ENCODE data around the gene HS3ST3B1. TPM values are rescaled to one million over a fixed set of nuclear protein-coding genes. Genes with fewer than 3 reads are reported as not detected.

The HS3ST3B1 gene
- 1 to 10 TPM; 4.9 to 5.1 TPM for total RNA-seq

GRCh38 chr17:14300575-14301278 is at the start of gene HS3ST3B1:
Gene HS3ST3B1 (plus strand): TSS chr17:14301081. CDS start chr17:14301519, 438 bp downstream.
- ChIA-PET CTCF (interaction anchor here (0.7 to 3.0 kb wide), 17 partner anchors 18 to 484 kb away, joined by 3 to 14 read pairs (median 4); no protein-coding TSS in a partner anchor), POLR2A (interaction anchor here (0.6 to 2.4 kb wide), 16 partner anchors 9 to 339 kb away, joined by 3 to 20 read pairs (median 4); partner anchors contain the start of gene COX10)
- no peak for TF ChIP-seq CTCF (IDR thresholded peaks at IDR 0.05)
- Mint-ChIP-seq H3K27ac (peak within 1 kb of the TSS; percentile 92), H3K9me3 (no peaks in the 10 kb centered on the region), H3K36me3 (ENCODE audit: low read depth) (peaks cover 4% of the 10 kb centered on the region), H3K4me1 (ENCODE audit: low read depth) (peaks cover 51% of the 10 kb centered on the region), H3K27me3 (peaks cover 28% of the 10 kb centered on the region), H3K4me3 (peak within 1 kb of the TSS; percentile 92)
- DNase-seq (peak; percentile 100), ATAC-seq (peak; percentile 90)
- intact Hi-C loops (cut with micrococcal nuclease): loop anchor here (2.0 to 5.0 kb wide), 4 partner anchors 37 to 703 kb away; partner anchors contain the start of gene COX10

- H3K4me3 Mint-ChIP-seq: no peak overlapping the region
- TF ChIP-seq CTCF (IDR thresholded peaks at IDR 0.05): no peak
- no peaks in the 10 kb centered on the region for H3K4me1 Mint-ChIP-seq (ENCODE audit: low read depth)
- DNase-seq: no peak
- H3K27me3 Mint-ChIP-seq: no peaks in the 10 kb centered on the region
- CTCF ChIA-PET: no interaction called here
- no peak overlapping the region for H3K27ac Mint-ChIP-seq
- no peak for ATAC-seq
- no peaks in the 10 kb centered on the region for H3K36me3 Mint-ChIP-seq (ENCODE audit: low read depth)
- H3K9me3 Mint-ChIP-seq: no peaks in the 10 kb centered on the region
- POLR2A ChIA-PET: no interaction called here
- intact Hi-C loops (cut with micrococcal nuclease): no loop called here
These were observed 39.5 kb upstream of the HS3ST3B1 start for GRCh38 chr17:14261406-14261805.

GRCh38 chr17:14268264-14268663 is 32.6 kb upstream of the HS3ST3B1 start:
- ATAC-seq (no peak), DNase-seq (peak; percentile 17)
- Mint-ChIP-seq H3K4me1 (ENCODE audit: low read depth) (no peaks in the 10 kb centered on the region), H3K27me3 (no peaks in the 10 kb centered on the region), H3K36me3 (ENCODE audit: low read depth) (no peaks in the 10 kb centered on the region), H3K9me3 (peaks cover 4% of the 10 kb centered on the region), H3K27ac (no peak overlapping the region), H3K4me3 (no peak overlapping the region)
- ChIA-PET POLR2A (no interaction called here), CTCF (no interaction called here)
- no peak for TF ChIP-seq CTCF (IDR thresholded peaks at IDR 0.05)
- intact Hi-C loops (cut with micrococcal nuclease): no loop called here

- ChIA-PET CTCF (no interaction called here), POLR2A (no interaction called here)
These were observed 31.4 kb upstream of the HS3ST3B1 start for GRCh38 chr17:14269473-14269872.

More at GRCh38 chr17:14269473-14269872, 31.4 kb upstream of the HS3ST3B1 start:
- no peak for TF ChIP-seq CTCF (IDR thresholded peaks at IDR 0.05)
- H3K4me1 Mint-ChIP-seq (ENCODE audit: low read depth): no peaks in the 10 kb centered on the region
- no peak overlapping the region for H3K4me3 Mint-ChIP-seq
- H3K9me3 Mint-ChIP-seq: peaks cover 5% of the 10 kb centered on the region
- no peak overlapping the region for H3K27ac Mint-ChIP-seq
- H3K36me3 Mint-ChIP-seq (ENCODE audit: low read depth): no peaks in the 10 kb centered on the region
- no peaks in the 10 kb centered on the region for H3K27me3 Mint-ChIP-seq
- ATAC-seq (no peak), DNase-seq (no peak)
- intact Hi-C loops (cut with micrococcal nuclease): no loop called here
